T-helper 2 cell (primary cell): ENCODE measurements around the gene PLEKHH2.
A peak's percentile ranks its signal among the peaks of the same experiment; 100 is the strongest.

Source experiments
- DNase-seq, 5 experiments: peaks; one replicate each; pipeline versions ENCODE4 v3.0.0 to v3.0.0-alpha.2; 2012 to 2022

PLEKHH2 gene

DNA sequence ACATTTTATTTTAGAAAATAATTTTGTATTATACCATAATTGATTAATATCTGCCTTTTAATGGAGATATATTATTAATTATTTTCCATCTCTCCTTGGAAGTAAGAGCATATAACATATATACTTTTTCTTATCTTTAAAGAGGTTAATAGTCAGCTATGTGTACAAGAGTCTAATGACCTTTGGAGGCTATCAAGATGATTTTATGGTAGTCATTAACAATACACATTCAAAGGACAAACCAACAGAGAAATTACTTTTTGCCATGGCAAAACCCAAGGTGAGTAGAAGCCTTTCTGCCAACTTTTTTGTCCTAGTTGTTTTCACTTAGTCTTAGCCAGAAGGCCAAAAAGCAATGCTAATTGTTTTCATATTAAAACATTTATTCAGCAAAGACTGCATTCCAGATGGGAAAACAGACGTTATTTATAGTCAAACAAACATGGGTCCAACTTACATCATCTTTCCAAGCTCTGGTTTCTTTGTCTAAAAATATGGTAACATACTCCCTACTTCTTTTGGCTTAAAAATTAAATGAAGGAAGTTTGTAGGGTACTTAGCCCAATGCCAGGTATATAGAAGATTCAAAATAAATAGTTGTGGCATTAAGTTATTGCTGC, 127.1 kb downstream of the PLEKHH2 start:
- no peak for DNase-seq

DNA sequence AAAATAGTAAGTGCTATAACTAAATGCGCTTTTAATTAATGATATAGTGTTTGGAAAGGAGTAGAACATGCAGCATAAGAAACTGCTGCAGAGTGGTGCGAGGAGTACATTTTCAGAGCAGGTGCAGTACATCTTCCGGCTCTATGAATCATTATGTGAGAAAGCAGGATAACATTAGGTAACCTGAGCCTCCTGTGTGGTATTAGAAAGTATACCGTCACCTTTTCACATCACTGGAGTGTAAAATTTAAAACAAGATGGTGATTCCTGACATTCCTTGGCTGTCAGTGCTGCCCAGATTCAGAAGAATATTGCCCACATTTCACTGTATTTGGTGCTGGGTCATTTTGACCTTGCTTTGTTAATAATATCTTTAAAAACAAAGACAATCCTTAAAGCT, 128.9 kb downstream of the PLEKHH2 start:
- peak in 1 of 5 experiments; percentile 53 for DNase-seq

DNA sequence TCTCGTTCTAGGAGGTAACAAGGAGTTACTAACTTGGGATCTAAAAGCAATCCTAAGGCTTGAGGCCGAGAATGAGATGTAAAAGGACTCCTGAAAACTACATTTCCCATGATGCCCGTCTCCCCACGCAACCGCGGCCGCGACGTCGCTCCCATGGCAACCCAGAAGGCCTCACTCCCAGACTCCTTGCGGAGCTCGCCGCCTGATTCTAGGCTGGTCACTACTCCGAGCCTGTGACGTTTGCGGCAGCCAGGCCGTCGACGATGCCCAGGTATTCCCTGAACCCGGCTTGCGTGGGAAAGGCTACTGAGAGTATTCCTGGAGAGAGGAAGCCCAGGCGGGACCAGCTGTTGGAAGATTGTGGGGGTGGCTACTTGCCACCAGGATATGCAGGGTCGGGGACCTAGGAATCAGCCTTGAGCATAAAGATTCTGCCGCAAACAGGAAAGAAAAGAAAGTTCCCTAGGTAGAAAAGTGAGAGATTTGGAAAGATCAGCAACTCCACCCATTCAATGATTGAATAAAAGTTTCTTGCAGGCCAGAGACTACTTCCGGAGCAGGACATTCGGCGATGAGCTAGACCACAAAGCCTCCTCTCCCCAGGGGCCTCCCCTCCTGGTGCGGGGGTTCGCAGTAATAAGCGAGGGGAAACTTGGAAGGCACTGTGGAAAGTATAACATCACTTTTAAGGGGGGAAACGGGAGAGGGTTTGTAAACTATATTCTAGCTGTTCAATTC, 137.0 kb downstream of the PLEKHH2 start, which contains the start of gene DYNC2LI1:
DYNC2LI1 (plus strand) TSS at position 164 of the 738 bp plus-strand sequence; CDS start at position 264, 100 bp downstream.
- peak; percentile 19 to 88 (median 58) for DNase-seq

DNA sequence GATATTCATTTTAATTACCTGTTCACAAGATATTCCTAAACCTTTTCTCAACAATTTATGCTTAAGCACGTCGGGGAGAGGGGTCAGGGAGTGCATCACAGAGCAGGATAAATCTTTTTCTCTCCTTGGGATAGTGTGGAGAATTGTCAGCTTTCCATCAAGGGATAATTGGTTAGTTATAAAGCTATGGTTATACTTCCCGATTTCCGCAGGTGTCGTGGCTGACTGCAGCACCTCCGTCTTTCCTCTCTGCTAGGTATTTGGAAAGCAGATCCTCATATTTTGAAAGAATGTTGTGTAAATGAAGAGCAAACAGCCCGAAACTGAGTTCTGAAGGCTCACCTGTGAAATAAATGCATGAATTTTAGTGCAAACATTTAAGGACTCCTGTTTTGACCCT, 137.6 kb downstream of the PLEKHH2 start:
- DNase-seq, result no peak

DNA sequence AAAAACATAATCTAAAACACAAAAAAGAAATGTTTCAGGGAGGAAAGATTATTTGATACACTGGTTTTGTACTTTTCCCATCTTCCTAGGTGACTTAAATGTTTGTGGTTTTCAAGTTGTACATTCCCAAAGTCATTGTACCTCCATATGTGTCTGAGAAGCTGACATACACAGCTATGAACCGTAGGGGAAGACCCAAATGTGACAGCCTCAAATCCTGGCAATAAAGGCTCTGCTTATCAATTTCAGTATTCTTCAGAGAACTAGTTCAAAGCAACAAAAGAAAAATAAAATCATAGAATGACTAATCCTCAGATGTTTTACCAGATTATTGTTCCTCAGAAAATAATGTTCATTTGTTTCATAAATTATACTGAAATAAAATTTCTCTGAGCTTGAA, 139.3 kb downstream of the PLEKHH2 start:
- DNase-seq, result peak in 1 of 5 experiments; percentile 81

DNA sequence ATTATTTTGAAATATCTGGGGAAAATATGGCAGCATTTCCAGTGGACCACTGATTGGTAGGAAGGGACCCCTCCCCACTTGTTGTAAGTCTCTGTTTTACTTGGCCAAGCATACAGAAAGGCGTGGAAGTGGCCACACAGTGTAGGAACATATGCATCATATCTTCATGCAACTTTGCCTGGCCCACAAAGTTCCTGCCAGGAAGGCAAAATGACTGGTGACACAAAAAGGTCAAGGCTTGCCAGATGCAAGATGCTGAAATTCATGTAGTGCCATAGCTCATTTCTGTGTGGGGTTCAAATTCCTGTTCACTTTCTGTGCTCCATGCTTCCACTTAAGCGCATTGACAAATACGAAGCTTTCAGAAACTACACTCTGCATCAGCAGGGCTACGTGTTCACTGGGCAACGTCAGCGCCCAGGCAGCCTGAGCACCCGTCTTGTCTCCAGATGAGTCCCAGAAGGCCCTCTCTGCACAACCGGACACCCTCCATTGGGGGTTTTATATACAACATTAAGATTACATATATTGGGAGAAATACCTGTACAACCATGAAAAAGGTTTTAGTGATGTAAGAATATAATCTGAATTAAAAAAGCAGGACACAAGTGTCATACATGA, 140.4 kb downstream of the PLEKHH2 start:
- DNase-seq, result peak in 1 of 5 experiments; percentile 46

DNA sequence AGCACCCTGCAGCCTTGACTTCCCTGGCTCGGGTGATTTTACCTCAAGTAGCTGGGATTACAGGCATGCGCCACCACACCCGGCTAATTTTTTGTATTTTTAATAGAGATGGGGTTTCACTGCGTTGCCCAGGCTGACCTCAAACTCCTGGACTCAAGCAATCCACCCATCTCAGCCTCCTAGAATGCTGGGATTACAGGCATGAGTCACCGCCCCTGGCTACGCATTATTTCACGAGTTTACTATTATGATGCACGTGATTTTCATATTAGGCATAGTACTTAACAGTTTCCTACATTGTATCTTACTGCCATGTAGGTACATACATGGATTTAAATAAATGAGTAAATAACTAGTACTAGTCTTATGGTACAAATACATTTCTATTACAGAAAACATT, 141.2 kb downstream of the PLEKHH2 start:
- DNase-seq, result no peak

DNA sequence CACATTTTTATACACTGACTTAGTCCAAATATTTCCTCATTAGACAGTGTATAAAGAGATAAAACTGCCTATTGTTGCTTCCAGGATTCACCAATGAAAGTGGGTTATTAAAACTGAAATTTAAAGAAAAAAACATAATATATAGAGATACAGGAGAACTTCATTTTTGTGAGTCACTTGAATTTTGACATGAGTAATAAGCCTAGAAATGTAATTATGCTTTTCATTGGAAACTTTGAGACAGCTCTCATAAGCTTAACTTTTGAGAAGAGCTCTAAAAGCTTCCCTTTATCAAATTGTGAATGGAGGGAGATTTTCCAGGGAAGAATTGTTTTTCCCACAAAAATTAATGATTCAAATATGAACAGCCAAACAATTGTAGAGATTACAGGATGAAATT, 150.8 kb downstream of the PLEKHH2 start:
- no peak for DNase-seq

DNA sequence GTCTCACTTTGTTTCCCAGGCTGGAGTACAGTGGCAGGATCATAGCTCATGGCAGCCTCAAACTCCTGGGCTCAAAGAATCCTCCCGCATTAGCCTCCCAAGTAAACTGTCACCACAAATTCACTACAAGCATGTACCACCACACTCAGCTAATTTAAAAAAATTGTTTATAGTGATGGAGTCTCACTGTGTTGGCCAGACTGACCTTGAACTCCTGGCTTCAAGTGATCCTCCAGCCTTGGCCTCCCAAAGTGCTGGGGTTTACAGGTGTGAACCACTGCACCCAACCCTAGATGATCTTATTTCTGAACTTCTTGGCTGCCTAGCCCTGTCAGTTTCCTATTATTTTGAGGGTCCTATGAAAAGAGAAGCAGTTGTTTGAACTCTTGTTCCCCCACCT, 151.6 kb downstream of the PLEKHH2 start:
- DNase-seq, result no peak

DNA sequence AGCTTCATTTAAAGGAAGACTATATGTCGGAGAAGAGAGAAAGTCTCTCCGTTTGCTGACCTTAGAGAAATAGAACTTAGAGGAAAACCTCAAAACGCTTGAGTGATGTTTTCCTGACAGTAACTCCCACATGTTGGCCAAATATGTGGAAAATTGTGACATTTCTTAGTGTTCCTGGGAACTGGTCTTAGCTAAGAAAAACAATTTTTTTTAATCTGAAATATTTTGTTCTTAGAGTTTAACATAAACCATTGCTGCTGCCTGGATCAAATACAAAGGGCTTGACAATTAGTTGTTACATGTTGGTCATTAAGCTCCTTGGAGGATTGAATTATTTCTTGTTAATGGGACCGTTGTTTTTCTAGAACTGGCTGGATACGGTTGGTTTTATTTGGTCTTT, 153.1 kb downstream of the PLEKHH2 start:
- no peak for DNase-seq

DNA sequence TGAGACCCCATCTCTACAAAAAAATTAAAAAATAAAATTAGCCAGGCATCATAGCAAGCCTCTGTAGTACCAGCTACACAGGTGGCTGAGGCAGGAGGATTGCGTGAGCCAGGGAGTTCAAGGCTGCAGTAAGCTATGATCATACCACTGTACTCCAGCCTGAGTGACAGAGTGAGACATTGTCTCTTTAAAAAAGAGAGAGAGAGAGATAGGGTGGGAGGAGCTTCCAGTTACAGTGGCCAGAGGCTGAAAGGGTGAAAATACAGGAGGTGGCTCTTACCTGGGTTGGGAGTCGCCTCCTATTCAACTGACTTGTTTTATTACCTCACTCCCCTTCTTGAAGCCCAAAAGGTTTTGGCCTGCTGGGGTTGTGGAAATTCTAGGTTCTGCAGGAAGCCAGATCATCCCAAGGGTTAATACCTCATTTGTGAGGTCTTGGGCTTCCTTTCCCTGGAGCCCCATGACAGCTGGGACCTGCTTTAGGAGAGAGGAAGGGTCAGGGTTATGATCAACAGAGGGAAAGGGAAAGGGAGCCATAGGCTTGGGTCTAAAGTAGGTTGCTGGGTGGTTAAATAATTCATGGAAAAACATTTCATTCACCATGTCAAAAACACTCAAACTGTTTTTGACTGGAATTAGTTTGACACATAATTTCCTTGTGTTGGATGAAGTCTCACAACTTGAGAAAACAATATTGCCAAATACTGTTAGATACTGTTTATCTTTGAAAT, 154.1 kb downstream of the PLEKHH2 start:
- DNase-seq, result no peak

DNA sequence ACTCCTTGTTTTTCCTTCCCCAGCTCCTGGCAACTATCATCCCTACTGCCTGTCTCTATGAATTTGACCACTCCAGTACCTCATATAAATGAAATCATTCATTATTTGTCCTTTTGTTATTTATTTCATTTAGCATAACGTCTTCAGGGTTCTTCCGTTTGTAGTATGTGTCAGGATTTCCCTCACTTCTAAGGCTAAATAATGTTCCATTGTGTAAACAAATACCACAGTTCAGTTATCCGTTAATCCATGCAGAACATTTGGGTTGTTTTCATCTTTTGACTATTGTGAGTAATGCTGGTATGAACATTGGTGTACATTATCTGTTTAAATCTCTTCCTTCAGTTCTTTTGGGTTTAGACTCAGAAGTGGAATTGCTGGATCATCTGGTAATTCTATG, 155.6 kb downstream of the PLEKHH2 start:
- no peak for DNase-seq

DNA sequence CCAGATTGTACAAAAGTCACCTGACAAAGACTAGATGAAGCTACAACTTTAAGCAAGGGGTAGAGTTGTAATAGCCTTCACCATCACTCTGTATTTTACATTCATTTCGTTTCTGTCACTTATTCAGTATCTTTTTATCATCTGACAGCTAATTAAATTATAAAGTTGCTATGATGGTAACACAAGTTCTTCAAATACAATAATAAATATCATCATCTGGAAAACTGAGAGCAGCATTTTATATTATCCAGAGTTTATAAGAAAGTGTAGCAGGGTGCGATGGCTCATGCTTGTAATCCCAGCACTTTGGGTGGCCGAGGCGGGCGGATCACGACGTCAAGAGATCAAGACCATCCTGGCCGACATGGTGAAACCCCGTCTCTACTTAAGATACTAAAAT, 157.9 kb downstream of the PLEKHH2 start:
- no peak for DNase-seq

DNA sequence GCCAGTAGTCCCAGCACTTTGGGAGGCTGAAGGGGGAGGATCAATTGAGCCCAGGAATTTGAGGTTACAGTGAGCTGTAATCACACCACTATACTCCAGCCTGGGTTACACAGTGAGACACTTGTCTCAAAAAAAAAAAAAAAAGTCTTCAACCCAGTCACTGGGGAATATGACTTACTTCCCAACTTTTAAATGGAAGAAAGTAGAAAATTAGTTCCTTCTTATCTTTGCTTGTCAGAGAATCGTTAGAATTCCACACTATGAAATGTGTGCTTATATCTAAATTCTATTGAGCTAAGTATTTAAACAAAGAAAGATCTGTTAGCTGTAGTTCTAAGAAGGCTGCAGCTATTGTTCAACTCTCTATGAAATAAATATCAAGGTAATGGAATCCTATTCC, 159.1 kb downstream of the PLEKHH2 start:
- DNase-seq, result no peak

DNA sequence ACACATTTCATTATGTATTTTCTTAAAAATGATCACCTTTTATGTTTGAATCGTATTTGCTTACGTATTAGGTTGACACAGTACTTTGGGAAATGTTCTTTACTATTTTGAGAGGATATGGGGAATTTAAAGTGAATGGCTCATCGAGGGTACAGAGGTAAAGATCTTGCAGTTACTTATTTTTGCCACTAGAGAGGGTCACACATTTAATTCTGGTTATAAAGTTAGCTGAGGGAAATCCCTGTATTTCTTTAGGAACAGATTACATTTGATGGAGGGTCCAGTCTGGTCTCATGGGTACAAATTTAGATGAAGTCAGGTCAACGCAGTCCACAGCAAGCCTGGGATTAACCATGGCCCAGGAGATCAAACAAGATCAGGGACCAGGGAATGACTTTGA, 161.2 kb downstream of the PLEKHH2 start:
- DNase-seq, result no peak

DNA sequence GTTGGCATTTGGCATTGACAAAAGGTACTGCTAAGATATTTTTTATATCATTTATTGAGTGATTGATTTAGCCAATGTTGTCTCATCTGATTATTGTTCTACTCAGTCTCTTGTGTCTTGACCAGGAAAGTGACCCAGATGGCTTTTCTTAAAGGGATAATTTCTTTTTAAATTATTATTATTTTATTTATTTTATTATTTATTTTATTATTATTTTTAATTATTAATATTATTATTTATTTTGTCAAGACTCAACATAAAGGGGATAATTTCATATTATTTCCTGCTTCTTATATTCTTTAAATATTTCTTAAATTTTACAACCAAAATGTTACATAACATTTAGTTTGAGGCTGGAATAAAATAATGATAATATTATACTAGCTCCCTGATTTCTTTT, 163.8 kb downstream of the PLEKHH2 start:
- DNase-seq, result no peak

DNA sequence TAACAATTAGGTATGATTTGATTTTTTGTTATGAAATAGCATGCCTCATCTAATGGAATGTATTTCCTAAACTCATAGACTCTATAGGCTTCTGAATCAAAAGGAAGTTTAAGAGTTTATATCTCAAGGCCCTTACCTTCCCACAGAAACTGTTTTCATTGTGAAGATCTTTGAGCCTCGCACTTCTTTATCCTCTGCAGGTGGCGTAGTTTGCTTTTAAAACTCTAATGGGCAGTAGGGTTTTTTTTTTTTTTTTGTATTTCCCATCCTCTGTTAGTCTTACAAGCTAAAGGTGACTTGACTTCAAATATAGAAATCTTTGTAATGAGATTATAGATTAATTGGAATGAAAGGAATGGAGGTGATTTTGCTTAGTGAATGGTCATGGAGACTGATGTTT, 165.1 kb downstream of the PLEKHH2 start:
- DNase-seq, result no peak

DNA sequence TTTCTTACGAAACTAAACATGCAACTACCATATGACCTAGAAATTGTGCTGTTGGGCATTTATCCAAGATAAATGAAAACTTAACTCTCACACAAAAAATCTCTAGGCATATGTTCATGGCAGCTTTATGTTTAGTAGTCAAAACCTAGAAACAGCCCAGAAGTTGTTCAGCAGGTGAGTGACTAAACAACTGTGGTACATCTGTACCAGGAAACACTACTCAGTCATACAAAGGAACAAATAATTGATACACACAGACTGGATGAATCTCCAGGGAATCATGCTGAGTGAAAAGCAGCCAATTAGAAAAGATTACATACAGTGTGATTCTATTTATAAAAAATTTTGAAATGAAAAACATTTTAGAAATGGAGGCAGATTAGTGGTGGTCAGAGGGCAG, 166.1 kb downstream of the PLEKHH2 start:
- DNase-seq, result no peak

DNA sequence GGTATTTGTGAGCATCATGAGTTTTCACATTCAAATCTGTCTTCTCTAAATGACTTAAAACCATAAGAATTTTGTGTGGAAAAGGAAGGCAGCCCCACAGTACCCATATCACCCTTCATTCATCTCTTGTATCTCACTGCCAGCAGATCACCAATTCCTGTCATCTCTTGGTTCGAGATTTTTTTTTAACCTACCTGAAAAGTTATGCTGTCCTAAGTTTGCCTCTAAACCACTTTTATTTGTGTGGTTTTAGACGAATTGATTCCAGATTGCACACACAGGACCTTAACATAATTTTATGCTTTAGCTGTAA, 169.6 kb downstream of the PLEKHH2 start:
- no peak for DNase-seq

DNA sequence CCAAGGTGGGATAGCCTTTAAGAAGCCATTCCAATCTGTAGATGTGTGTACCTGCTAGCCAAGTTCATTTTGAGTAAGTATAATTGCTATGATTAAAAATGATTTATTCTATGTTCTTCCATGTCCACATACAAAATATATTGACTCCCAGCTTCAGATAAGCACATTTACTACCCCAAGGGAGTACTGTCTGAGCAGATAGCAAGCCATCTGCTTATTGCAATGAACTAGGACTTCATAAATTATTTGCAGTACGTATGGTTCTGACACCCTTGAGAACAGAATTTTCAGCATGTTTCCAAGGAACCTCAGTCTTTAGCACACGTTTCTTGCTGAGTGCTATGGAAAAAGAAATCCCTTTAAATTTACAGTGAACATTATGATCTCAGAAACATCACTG, 173.4 kb downstream of the PLEKHH2 start:
- DNase-seq, result no peak

DNA sequence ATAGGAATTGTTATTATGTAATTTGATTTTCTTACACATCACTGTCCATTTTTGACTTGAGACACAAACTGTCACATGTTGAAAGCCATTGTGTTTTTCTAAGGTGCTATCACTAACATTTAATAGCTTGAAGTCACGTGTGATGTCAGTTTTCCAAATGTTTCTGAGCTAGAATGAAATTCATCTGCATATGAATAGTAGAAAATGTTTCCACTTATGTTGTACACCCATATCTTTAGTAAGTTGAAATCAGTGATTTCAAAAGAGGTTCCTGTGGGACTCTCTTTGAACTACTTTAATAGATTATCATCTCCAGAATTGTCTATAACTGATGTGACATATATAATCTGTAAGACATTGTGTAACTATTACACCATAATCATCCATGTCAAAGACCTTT, 173.8 kb downstream of the PLEKHH2 start:
- no peak for DNase-seq

DNA sequence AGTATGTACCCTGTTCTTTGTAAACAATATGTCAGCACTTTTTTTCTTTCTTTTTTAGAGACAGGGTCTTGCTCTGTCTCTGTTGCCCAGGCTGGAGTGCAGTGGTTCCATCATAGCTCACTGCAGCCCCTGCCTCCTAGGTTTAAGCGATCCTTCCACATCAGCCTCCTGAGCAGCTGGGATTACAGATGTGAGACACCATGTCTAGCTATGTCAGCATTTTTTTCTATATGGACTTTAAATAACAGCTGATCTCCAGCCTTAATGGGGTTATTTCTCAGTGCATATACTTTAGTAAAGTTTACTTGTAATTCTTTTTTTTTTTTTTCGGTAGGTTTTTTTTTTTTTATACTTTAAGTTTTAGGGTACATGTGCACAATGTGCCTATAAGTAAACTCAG, 174.9 kb downstream of the PLEKHH2 start:
- DNase-seq, result no peak

DNA sequence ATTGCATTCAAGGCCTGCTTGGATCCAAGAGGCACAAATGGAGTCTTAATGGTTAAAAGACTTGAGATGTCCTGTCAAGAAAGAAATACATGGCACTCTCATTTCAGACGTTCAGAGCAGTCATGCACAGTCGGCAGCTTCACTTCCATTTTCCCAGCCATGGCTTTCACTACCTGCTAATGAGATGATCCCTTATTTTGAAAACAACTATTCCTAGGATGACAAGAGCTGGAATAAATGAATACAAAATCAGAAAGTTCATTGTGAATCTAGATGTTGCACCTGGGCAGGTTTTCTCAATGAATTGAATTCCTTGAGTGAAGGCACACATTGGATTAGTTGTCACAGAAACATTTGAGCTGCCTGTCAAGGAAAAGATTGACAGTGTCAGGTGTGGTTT, 175.9 kb downstream of the PLEKHH2 start:
- no peak for DNase-seq

DNA sequence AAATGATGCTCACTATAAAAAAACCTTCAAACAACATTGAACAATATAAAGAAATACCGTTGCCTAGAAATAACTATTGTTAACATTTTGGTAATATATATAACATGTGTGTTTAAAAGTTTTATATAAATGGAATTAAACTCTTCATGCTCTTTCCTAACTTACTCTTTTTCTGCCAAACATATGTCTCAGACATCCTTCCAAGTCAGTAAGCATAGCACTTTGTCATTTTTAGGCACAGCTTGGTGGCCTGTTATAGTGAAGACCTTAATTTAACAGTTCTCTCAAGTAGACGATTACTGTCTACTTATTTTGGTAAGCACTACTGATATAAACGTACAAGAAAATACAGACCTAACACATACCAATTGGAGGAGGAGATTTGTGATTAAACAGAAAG, 177.7 kb downstream of the PLEKHH2 start:
- DNase-seq, result no peak
